Stimulated activated naive B cell treated with anti-CD40 and anti-IgM and Interleukin-4, amounts not matched to agents 10 μg/mL and 1 μg/mL and 100 μg/mL, for 72 hours (primary cell): ENCODE data around the gene TRERF1.

ENCODE experiments used
- ATAC-seq, 2 donors: fragments of 150-1000 bp; cut with Tn5 transposase; replicated peaks; 2 replicates each; pipeline ENCODE4 v1.10.0; 2021; ENCODE audit warnings: moderate library complexity in 1 of 2
- DNase-seq: peaks from one replicate; pipeline ENCODE4 v3.0.0; 2021
- H3K27ac Mint-ChIP-seq: one replicate; pipeline ENCODE4 v1.8.0; 2022; ENCODE audit warnings: mild to moderate bottlenecking, mixed read lengths
- H3K27me3 Mint-ChIP-seq, 2 donors: one replicate each; pipeline ENCODE4 v1.8.0; 2022; ENCODE audit warnings: mixed read lengths in 2 of 2
- H3K36me3 Mint-ChIP-seq, 2 donors: one replicate each; pipeline ENCODE4 v1.8.0; 2022; ENCODE audit warnings: mixed read lengths in 2 of 2, mild to moderate bottlenecking in 1 of 2
- H3K4me1 Mint-ChIP-seq, 2 donors: one replicate each; pipeline ENCODE4 v1.8.0; 2022; ENCODE audit warnings: mixed read lengths in 2 of 2, mild to moderate bottlenecking in 1 of 2
- H3K4me3 Mint-ChIP-seq, 2 donors: one replicate each; pipeline ENCODE4 v1.8.0; 2022; ENCODE audit warnings: mild to moderate bottlenecking in 2 of 2, mixed read lengths in 2 of 2, moderate library complexity in 1 of 2
- H3K9me3 Mint-ChIP-seq, 2 donors: one replicate each; pipeline ENCODE4 v1.8.0; 2022; ENCODE audit warnings: mixed read lengths in 2 of 2, mild to moderate bottlenecking in 1 of 2

Gene TRERF1

DNA sequence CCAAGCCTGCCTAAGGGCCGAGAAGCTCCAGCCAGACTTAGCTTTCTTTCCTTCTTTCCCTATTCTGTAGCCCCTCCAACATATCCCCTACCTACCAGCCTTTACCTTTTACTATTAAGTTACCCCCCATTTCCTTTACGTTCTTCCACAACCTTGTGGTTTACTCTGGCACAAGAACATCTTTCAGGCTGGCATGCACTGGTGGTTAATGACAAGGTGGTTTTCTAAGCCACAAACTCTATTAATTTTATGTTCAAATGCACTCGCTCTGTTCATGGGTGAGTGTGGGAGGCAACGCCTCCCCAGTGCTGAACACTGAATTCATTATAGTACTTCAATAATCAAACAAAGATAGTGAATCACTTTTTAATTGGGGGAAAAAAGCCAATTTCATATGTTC, 64.4 kb downstream of the TRERF1 start:
- DNase-seq (no peak), ATAC-seq (peak; percentile 56 to 62)
- Mint-ChIP-seq H3K4me3 (no peak overlapping the region), H3K9me3 (no peaks in the 10 kb centered on the region), H3K27ac (no peak overlapping the region), H3K36me3 (no peaks in the 10 kb centered on the region), H3K4me1 (peaks cover 16 to 20% of the 10 kb centered on the region in 2 donors), H3K27me3 (no peaks in the 10 kb centered on the region)

DNA sequence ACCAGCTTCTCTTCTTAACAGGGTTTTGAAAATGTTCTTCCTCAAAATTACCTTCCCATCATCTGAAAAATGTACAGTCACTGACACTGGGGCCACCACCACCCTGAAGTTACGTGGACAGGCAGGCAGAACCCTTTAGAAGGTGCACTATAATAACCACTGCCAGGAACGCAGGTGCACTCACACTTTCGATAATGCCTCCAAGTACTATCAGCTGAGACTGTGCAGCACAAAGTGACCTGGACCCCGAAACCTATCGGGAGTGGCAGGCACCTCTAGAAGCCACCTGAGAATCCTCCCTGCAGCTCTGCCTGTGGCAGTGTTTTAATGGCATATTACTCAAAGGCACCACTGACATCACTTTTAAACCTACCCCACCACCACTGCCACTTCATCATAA, 66.4 kb downstream of the TRERF1 start:
- no peak overlapping the region for H3K4me3 Mint-ChIP-seq

DNA sequence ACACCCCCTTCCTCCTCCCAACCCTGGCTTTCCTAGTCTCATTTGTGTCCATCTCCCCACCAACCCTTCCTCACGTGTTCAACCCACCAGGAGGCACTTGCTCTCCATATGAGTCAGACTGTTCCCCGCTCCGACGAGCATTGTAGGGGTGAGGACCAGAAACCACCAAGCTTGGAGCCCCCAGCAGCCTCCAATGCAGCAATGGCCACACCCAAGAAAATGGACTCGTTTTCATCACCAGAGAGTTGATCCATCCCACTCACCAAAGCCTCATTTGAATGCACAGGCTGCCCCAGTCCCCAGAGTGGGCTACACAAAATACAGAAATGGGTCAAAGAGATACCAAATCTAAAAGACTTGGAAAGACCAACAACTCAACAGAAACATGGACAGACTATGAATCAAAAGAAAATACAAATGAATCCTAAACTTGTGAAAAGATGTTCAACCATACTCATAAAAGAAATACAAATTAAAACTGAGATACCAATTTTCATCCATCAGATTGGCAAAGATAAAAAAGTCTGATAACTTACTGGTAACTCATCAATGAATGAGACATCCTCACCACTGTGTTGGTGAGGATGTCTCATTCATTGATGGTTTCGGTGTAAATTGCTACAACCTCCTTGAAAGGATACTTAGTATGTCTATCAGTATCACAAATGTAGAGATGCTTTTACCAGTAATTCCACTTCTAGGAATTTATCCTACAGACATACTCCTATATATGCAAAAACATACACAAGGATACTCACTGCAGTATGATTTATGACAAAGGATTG, 68.1 kb downstream of the TRERF1 start:
- Mint-ChIP-seq H3K27ac (no peak overlapping the region), H3K9me3 (no peaks in the 10 kb centered on the region), H3K4me1 (peaks cover 26 to 30% of the 10 kb centered on the region in 2 donors), H3K27me3 (no peaks in the 10 kb centered on the region), H3K36me3 (no peaks in the 10 kb centered on the region), H3K4me3 (no peak overlapping the region)
- DNase-seq (no peak), ATAC-seq (no peak)

More for the DNA sequence above, 66.4 kb downstream of the TRERF1 start:
- DNase-seq (no peak), ATAC-seq (no peak)
- Mint-ChIP-seq H3K9me3 (no peaks in the 10 kb centered on the region), H3K36me3 (no peaks in the 10 kb centered on the region), H3K27ac (no peak overlapping the region), H3K4me1 (peaks cover 23 to 28% of the 10 kb centered on the region in 2 donors), H3K27me3 (no peaks in the 10 kb centered on the region)

DNA sequence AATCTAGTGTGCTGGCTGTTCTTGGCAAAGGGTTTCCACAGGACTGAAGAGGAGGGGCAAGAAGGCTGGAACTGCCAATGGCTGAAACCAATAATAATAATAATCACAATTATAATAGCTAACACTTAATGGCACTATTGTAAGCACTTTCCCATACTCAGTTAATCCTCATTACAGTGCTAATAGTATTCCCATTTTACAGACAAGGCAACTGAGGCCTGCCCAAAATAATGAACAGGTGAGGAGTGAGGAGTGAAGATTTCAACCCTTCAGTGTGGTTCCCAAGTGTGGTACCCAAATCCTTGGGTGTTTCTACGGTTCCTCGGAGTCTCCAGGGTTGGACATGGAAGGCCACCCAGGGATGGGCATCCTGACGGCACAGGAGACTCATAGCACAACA, 69.9 kb downstream of the TRERF1 start:
- H3K4me1 Mint-ChIP-seq, result peaks cover 27 to 34% of the 10 kb centered on the region in 2 donors
- no peaks in the 10 kb centered on the region for H3K27me3 Mint-ChIP-seq
- peaks cover 0 to 1% of the 10 kb centered on the region in 2 donors for H3K9me3 Mint-ChIP-seq
- no peak overlapping the region for H3K27ac Mint-ChIP-seq
- H3K4me3 Mint-ChIP-seq, result no peak overlapping the region
- peaks cover 0 to 1% of the 10 kb centered on the region in 2 donors for H3K36me3 Mint-ChIP-seq
- DNase-seq (no peak), ATAC-seq (no peak)

DNA sequence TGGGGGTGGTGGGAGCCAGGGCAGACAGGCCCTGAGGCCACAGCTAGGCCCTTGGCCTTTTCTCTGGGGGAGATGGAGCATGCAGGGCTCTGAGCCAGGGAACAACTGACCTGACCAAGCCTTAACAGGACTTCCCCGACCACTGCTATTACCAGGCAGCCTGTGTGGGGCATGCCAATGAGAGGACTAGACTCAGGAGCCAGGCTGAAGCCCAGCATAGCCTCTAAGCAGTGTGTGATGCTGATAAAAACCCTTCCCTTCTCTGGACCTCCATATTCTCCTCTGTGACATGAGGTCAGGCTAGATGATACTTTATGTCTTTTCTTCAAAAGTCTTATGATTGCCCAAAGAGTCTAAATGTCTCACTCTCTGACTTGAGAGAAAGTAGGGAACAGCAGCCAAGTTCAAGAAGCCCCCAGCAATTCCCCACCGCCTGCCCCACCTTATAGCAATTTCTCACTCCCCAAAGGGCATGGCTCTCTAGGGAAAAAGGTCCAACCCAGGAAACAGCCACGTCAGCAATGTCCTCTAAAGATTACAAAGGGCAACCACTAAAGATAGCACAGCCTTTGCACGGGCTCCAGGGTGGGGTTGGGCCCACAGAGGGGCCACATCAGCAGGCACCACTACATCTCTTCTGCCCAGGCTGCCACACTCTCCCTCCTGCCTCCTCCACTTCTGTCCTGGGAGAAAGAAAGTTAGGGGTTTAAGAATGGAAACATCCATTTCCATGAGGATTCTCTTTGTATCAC, 71.3 kb downstream of the TRERF1 start:
- H3K9me3 Mint-ChIP-seq, result peaks cover 0 to 1% of the 10 kb centered on the region in 2 donors
- peaks cover 34 to 45% of the 10 kb centered on the region in 2 donors for H3K4me1 Mint-ChIP-seq
- no peaks in the 10 kb centered on the region for H3K27me3 Mint-ChIP-seq
- H3K36me3 Mint-ChIP-seq, result peaks cover 3% of the 10 kb centered on the region in 2 donors
- H3K27ac Mint-ChIP-seq, result peak overlapping the region; percentile 88
- peak; percentile 28 for DNase-seq
- peak overlapping the region; percentile 21 to 23 for H3K4me3 Mint-ChIP-seq
- peak; percentile 73 to 75 for ATAC-seq

DNA sequence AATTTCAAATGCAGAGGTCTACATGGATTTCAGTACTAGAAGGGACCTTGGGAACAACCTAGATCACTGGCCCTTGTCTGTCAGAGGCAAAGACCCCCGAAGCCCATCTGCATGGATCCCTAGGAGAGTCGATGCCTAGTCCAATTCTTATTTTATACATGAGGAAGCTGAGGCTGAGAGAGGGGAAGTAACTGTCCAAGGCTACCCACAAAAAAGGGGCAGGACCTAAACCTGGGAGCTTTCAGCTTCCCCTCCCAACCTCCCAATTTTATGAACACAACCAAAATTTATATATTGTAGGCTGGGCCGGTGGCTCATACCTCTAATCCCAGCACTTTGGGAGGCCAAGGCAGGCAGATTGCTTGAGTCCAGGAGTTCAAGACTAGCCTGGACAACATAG, 73.2 kb downstream of the TRERF1 start:
- Mint-ChIP-seq H3K4me1 (peaks cover 40 to 55% of the 10 kb centered on the region in 2 donors), H3K27ac (no peak overlapping the region), H3K27me3 (no peaks in the 10 kb centered on the region), H3K36me3 (peaks cover 3% of the 10 kb centered on the region in 2 donors), H3K9me3 (peaks cover 0 to 1% of the 10 kb centered on the region in 2 donors), H3K4me3 (no peak overlapping the region)
- DNase-seq, result no peak
- ATAC-seq, result no peak

DNA sequence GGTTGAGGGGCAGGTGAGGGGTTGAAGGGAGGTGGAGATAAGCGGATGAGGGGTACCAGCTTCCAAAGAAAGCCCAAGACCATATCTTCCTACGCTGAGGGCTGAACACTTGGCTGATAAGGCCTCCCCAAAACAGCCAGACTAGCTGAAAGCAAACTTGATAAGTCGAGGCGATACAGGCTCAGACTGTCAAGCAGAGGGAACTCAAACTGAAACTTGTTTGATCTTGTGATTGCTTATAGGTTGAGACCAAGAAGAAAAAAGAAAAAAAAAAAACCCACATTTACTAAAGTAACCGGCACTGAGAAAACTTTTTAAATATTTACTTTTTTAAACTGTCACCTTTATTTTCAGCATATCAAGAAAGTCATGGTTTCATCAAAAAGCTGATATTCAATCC, 73.6 kb downstream of the TRERF1 start:
- Mint-ChIP-seq H3K36me3 (peaks cover 3% of the 10 kb centered on the region in 2 donors), H3K4me3 (peak overlapping the region in 1 of 2 donors; percentile 11), H3K9me3 (peaks cover 0 to 1% of the 10 kb centered on the region in 2 donors), H3K27me3 (no peaks in the 10 kb centered on the region), H3K27ac (no peak overlapping the region), H3K4me1 (peaks cover 37 to 55% of the 10 kb centered on the region in 2 donors)
- DNase-seq (no peak), ATAC-seq (no peak)

DNA sequence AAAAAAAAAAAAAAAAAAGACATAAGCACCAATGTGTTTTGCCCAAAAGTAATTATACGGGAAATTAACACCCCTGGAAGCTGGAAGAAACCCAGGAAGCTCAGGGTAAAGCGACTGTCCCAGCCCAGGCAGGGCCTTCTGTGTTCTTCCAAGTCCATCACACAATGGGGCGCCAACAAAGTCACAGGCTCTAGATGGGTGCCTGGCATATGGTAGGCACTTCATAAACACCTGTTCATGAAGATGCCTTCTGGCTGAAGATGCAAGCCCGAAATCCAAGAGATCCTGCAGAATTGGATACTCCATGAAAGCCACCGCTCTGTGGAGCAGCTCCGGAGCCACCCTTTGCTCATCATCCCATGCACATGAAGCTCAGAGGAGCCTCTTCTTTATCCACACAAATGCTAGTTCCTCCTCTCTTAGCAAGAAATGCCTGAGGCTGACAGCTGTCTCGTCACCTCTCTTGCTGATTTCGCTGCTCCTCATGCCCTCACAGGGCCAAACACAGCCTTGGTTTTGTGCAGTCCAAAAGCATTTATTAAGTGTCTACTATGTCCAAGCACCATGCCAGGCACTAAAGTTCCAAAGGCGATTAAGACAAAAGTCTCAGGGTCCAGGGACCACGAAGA, 76.6 kb downstream of the TRERF1 start:
- DNase-seq, result no peak
- H3K9me3 Mint-ChIP-seq, result peaks cover 0 to 1% of the 10 kb centered on the region in 2 donors
- H3K27ac Mint-ChIP-seq, result peak overlapping the region; percentile 88
- H3K4me3 Mint-ChIP-seq, result no peak overlapping the region
- H3K36me3 Mint-ChIP-seq, result peaks cover 3% of the 10 kb centered on the region in 2 donors
- ATAC-seq, result peak in 1 of 2 donors; percentile 4
- peaks cover 33 to 47% of the 10 kb centered on the region in 2 donors for H3K4me1 Mint-ChIP-seq
- H3K27me3 Mint-ChIP-seq, result no peaks in the 10 kb centered on the region

DNA sequence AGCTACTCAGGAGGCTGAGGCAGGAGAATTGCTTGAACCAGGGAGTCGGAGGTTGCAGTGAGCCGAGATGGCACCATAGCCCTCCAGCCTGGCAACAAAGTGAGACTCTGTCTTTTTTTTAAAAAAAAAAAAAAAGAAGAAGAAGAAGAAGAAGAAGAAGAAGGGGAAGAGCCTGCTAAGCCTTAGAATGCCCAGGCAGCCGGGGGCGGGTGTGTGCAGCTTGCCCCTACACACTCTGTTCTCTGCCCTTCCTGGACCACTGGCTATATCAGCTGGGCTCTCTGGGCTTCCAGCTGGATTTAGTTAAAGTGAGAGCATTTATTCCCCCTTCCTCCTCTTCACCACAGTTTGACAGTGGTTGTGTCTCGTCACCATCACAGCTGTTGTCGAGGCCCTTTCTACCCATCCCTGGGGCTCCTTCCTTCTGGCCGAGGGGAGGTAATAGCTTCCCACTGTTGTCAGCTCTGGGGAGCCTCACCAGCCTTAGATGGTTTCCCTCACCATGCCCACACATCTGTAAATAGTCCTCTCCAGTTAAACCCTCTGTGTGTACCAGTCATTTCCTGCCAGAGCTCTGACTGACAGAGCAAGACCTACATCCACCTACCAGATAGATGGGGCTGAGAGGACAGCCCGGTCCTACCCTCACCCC, 77.6 kb downstream of the TRERF1 start:
- Mint-ChIP-seq H3K4me1 (peaks cover 30 to 46% of the 10 kb centered on the region in 2 donors), H3K27me3 (no peaks in the 10 kb centered on the region), H3K27ac (peak overlapping the region; percentile 79), H3K4me3 (peak overlapping the region; percentile 5 to 27), H3K36me3 (peaks cover 3% of the 10 kb centered on the region in 2 donors), H3K9me3 (peaks cover 4% of the 10 kb centered on the region in 2 donors)
- peak; percentile 60 to 68 for ATAC-seq
- no peak for DNase-seq

DNA sequence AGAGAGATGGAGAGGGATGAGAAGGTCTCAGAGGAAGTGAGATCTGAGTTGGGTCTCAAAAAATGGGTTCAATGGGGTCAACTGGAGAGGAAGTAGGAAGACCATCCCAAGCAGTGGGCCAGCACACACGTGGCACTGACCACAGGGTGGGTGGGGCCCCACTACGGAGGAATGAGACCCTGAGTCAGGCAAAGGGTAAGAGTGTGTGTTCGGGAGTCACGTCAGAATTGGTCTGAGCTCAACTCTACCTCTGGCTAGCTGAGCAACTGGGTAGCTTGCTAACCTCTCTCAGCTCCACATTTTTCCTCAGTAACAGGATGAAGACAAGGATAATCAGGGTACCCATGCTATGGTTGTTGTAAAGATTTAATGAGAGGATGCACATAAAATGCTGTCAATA, 79.0 kb downstream of the TRERF1 start:
- ATAC-seq, result no peak
- peaks cover 33 to 45% of the 10 kb centered on the region in 2 donors for H3K4me1 Mint-ChIP-seq

DNA sequence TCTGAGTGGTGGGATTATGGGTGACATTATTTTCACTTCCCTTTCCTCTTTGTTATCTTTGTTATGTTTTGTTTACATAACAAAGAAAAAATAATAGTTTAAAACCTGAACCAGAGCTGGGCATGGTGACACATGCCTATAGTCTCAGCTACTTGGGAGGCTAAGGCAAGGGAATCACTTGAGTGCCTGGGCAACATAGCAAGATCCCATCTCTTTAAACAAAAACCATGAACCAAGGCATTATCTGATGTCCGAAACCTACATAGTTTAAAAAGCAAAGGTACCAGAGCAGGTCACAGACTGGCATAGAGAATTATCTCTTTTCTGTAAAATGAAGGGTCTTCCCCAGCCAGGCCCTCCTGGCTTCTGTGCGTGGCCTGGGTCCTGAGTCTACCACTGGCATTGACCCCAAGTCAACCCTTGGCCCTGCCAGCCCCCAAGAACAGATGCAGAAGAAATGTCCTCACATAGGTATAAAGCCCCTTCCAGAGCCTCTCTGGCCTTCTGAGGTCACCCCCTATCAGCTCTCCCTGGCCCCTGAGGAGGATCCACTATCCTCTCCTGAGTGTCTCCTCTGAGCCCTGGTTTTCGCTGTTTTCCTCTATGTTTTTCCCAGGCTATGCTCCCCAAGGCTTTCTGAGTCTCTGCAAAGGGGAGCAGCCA, 81.3 kb downstream of the TRERF1 start:
- H3K27ac Mint-ChIP-seq, result no peak overlapping the region
- no peak for ATAC-seq
- H3K9me3 Mint-ChIP-seq, result peaks cover 2 to 4% of the 10 kb centered on the region in 2 donors
- peaks cover 32 to 41% of the 10 kb centered on the region in 2 donors for H3K4me1 Mint-ChIP-seq
- no peaks in the 10 kb centered on the region for H3K36me3 Mint-ChIP-seq
- no peak for DNase-seq
- no peaks in the 10 kb centered on the region for H3K27me3 Mint-ChIP-seq
- H3K4me3 Mint-ChIP-seq, result no peak overlapping the region

More for the DNA sequence above, 79.0 kb downstream of the TRERF1 start:
- Mint-ChIP-seq H3K27ac (peak overlapping the region; percentile 26), H3K4me3 (no peak overlapping the region), H3K36me3 (peaks cover 3% of the 10 kb centered on the region in 2 donors), H3K9me3 (peaks cover 4% of the 10 kb centered on the region in 2 donors), H3K27me3 (no peaks in the 10 kb centered on the region)
- no peak for DNase-seq

DNA sequence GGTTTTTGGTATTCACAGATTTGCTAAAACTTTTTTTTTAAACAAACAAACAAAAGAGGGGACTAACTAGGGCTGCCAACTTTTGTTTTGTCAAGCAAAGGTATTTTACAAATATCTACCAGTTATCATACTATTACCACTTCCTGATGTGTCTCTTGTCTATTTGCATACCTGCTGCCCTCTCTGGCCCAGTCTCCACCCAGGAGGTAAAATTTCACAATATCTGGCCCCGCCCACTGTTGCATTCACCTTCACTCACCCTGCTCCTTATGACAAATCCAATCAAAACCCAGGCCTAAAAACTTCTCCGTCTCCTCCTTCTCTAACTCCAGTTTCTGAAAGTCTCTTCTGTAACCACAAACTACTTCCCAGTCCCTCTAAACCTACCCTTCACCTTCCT, 82.2 kb downstream of the TRERF1 start:
- Mint-ChIP-seq H3K4me1 (peaks cover 28 to 36% of the 10 kb centered on the region in 2 donors), H3K9me3 (peaks cover 2 to 4% of the 10 kb centered on the region in 2 donors), H3K36me3 (no peaks in the 10 kb centered on the region), H3K27ac (no peak overlapping the region), H3K4me3 (no peak overlapping the region), H3K27me3 (no peaks in the 10 kb centered on the region)
- ATAC-seq (no peak), DNase-seq (no peak)

DNA sequence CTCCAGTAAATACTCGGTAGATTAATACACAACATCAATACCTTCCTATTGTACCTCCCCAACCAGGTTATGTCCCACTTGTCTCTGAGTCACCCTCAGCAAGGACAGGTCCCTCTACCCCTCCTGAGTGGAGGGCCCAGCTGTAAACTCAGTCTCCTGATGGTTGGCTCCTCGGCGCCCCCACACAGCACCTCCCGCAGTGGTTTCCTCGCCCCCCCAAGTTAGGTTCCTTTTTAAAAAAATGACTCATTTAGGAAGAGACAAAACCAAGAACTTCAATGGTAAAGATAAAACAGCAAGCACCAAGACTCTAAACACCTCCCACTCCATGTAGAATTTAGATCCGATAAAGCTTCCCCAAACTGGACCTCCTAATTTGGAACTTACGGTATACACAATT, 83.5 kb downstream of the TRERF1 start:
- Mint-ChIP-seq H3K27ac (peak overlapping the region; percentile 37), H3K4me1 (peaks cover 24 to 30% of the 10 kb centered on the region in 2 donors), H3K36me3 (no peaks in the 10 kb centered on the region), H3K27me3 (no peaks in the 10 kb centered on the region), H3K9me3 (peaks cover 2 to 4% of the 10 kb centered on the region in 2 donors), H3K4me3 (peak overlapping the region; percentile 29 to 62)
- peak; percentile 67 to 68 for ATAC-seq
- no peak for DNase-seq
